Ishikawa (cell line): Measurements from ENCODE around the gene TMEM8B.

Experiments
- TAF1 ChIP-seq: IDR thresholded peaks from 2 replicates; pipeline ENCODE4 v1.6.1; 2012; ENCODE audit warnings: low read depth, mild to moderate bottlenecking
- TF ChIP-seq, protein P1 (sequence below): IDR thresholded peaks from 2 replicates; pipeline ENCODE4 v1.6.1; 2012; ENCODE audit warnings: low read depth, mild to moderate bottlenecking

- TF ChIP-seq TAF1, result no peak
- TF ChIP-seq, protein P1, sequence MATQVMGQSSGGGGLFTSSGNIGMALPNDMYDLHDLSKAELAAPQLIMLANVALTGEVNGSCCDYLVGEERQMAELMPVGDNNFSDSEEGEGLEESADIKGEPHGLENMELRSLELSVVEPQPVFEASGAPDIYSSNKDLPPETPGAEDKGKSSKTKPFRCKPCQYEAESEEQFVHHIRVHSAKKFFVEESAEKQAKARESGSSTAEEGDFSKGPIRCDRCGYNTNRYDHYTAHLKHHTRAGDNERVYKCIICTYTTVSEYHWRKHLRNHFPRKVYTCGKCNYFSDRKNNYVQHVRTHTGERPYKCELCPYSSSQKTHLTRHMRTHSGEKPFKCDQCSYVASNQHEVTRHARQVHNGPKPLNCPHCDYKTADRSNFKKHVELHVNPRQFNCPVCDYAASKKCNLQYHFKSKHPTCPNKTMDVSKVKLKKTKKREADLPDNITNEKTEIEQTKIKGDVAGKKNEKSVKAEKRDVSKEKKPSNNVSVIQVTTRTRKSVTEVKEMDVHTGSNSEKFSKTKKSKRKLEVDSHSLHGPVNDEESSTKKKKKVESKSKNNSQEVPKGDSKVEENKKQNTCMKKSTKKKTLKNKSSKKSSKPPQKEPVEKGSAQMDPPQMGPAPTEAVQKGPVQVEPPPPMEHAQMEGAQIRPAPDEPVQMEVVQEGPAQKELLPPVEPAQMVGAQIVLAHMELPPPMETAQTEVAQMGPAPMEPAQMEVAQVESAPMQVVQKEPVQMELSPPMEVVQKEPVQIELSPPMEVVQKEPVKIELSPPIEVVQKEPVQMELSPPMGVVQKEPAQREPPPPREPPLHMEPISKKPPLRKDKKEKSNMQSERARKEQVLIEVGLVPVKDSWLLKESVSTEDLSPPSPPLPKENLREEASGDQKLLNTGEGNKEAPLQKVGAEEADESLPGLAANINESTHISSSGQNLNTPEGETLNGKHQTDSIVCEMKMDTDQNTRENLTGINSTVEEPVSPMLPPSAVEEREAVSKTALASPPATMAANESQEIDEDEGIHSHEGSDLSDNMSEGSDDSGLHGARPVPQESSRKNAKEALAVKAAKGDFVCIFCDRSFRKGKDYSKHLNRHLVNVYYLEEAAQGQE, result no peak
Observed at GRCh38 chr9:35905051-35905781, 76.2 kb downstream of the TMEM8B start.
